ENCODE results near the gene AMELX. TPM values are rescaled to one million over a fixed set of nuclear protein-coding genes. Genes with fewer than 3 reads are reported as not detected.

The AMELX gene
- polyA plus RNA-seq (2013, experiment 1 of 4) = not detected
- not detected for polyA plus RNA-seq (2013, experiment 2 of 4)
- polyA plus RNA-seq (2013, experiment 3 of 4) = not detected
- not detected for polyA plus RNA-seq (2013, experiment 4 of 4)

- Histone ChIP-seq H3K27ac (ENCODE audit: insufficient read depth, low read depth, low read length, poor library complexity, severe bottlenecking) (no peak within 1 kb of the TSS), H3K9me3 (ENCODE audit: control insufficient read depth, low read length) (no peaks in the 10 kb centered on the region), H3K4me1 (ENCODE audit: control insufficient read depth, insufficient read depth, low read length) (no peaks in the 10 kb centered on the region), H3K4me3 (ENCODE audit: insufficient read depth, low read depth, low read length) (no peak within 1 kb of the TSS), H3K27me3 (ENCODE audit: control insufficient read depth, insufficient read depth, low read length, poor library complexity, severe bottlenecking) (no peaks in the 10 kb centered on the region), H3K36me3 (ENCODE audit: control insufficient read depth, insufficient read depth, low read length) (no peaks in the 10 kb centered on the region)
- 98 to 100% methylated on average over 1 to 2 of the region's 2 CpGs for WGBS, 2 experiments
These were observed at the start of gene AMELX for GRCh38 chrX:11293113-11293512. Gene AMELX (plus strand): TSS chrX:11293413. CDS start chrX:11294789, 1,376 bp downstream.

- no peak overlapping the region for H3K27ac ChIP-seq (ENCODE audit: insufficient read depth, low read depth, low read length, poor library complexity, severe bottlenecking)
- H3K9me3 ChIP-seq (ENCODE audit: control insufficient read depth, low read length) = no peaks in the 10 kb centered on the region
- 91 to 97% methylated on average over 1 to 2 of the region's 2 CpGs for whole genome bisulfite sequencing, 2 experiments
- H3K4me3 ChIP-seq (ENCODE audit: insufficient read depth, low read depth, low read length) = no peak overlapping the region
- H3K27me3 ChIP-seq (ENCODE audit: control insufficient read depth, insufficient read depth, low read length, poor library complexity, severe bottlenecking) = no peaks in the 10 kb centered on the region
- H3K36me3 ChIP-seq (ENCODE audit: control insufficient read depth, insufficient read depth, low read length) = no peaks in the 10 kb centered on the region
- H3K4me1 ChIP-seq (ENCODE audit: control insufficient read depth, insufficient read depth, low read length) = no peaks in the 10 kb centered on the region
These were observed 48.6 kb upstream of the AMELX start for GRCh38 chrX:11244636-11245035.

GRCh38 chrX:11254417-11255109 is 38.6 kb upstream of the AMELX start:
- no peaks in the 10 kb centered on the region for H3K9me3 ChIP-seq (ENCODE audit: control insufficient read depth, low read length)

GRCh38 chrX:11257290-11257689 is 35.9 kb upstream of the AMELX start:
- no peak overlapping the region for H3K4me3 ChIP-seq (ENCODE audit: insufficient read depth, low read depth, low read length)
- H3K9me3 ChIP-seq (ENCODE audit: control insufficient read depth, low read length) = no peaks in the 10 kb centered on the region
- H3K27me3 ChIP-seq (ENCODE audit: control insufficient read depth, insufficient read depth, low read length, poor library complexity, severe bottlenecking) = no peaks in the 10 kb centered on the region
- no peaks in the 10 kb centered on the region for H3K4me1 ChIP-seq (ENCODE audit: control insufficient read depth, insufficient read depth, low read length)
- H3K36me3 ChIP-seq (ENCODE audit: control insufficient read depth, insufficient read depth, low read length) = no peaks in the 10 kb centered on the region
- 83 to 100% methylated on average over 1 of the region's 2 CpGs for WGBS, 2 experiments
- H3K27ac ChIP-seq (ENCODE audit: insufficient read depth, low read depth, low read length, poor library complexity, severe bottlenecking) = no peak overlapping the region

More at GRCh38 chrX:11254417-11255109, 38.6 kb upstream of the AMELX start:
- no peak overlapping the region for H3K27ac ChIP-seq (ENCODE audit: insufficient read depth, low read depth, low read length, poor library complexity, severe bottlenecking)
- no peak overlapping the region for H3K4me3 ChIP-seq (ENCODE audit: insufficient read depth, low read depth, low read length)
- WGBS, 2 experiments = 93 to 94% methylated on average over 5 of the region's 5 CpGs
- H3K27me3 ChIP-seq (ENCODE audit: control insufficient read depth, insufficient read depth, low read length, poor library complexity, severe bottlenecking) = no peaks in the 10 kb centered on the region
- no peaks in the 10 kb centered on the region for H3K36me3 ChIP-seq (ENCODE audit: control insufficient read depth, insufficient read depth, low read length)
- no peaks in the 10 kb centered on the region for H3K4me1 ChIP-seq (ENCODE audit: control insufficient read depth, insufficient read depth, low read length)

- Histone ChIP-seq H3K27ac (ENCODE audit: insufficient read depth, low read depth, low read length, poor library complexity, severe bottlenecking) (no peak overlapping the region), H3K9me3 (ENCODE audit: control insufficient read depth, low read length) (no peaks in the 10 kb centered on the region), H3K4me3 (ENCODE audit: insufficient read depth, low read depth, low read length) (no peak overlapping the region), H3K4me1 (ENCODE audit: control insufficient read depth, insufficient read depth, low read length) (no peaks in the 10 kb centered on the region), H3K36me3 (ENCODE audit: control insufficient read depth, insufficient read depth, low read length) (no peaks in the 10 kb centered on the region), H3K27me3 (ENCODE audit: control insufficient read depth, insufficient read depth, low read length, poor library complexity, severe bottlenecking) (no peaks in the 10 kb centered on the region)
- WGBS, 2 experiments = 84 to 89% methylated on average over 2 of the region's 2 CpGs
These were observed 35.5 kb upstream of the AMELX start for GRCh38 chrX:11257711-11258110.

GRCh38 chrX:11259437-11259836 is 33.8 kb upstream of the AMELX start:
- WGBS, 2 experiments = 80 to 100% methylated on average over 1 of the region's 1 CpG
- no peak overlapping the region for H3K27ac ChIP-seq (ENCODE audit: insufficient read depth, low read depth, low read length, poor library complexity, severe bottlenecking)
- H3K4me1 ChIP-seq (ENCODE audit: control insufficient read depth, insufficient read depth, low read length) = no peaks in the 10 kb centered on the region
- H3K36me3 ChIP-seq (ENCODE audit: control insufficient read depth, insufficient read depth, low read length) = no peaks in the 10 kb centered on the region
- H3K9me3 ChIP-seq (ENCODE audit: control insufficient read depth, low read length) = no peaks in the 10 kb centered on the region
- H3K27me3 ChIP-seq (ENCODE audit: control insufficient read depth, insufficient read depth, low read length, poor library complexity, severe bottlenecking) = no peaks in the 10 kb centered on the region
- no peak overlapping the region for H3K4me3 ChIP-seq (ENCODE audit: insufficient read depth, low read depth, low read length)

- WGBS, 2 experiments = 100% methylated on average over 1 of the region's 1 CpG; no CpG with 5 or more reads in 1 of the 2 experiments
- Histone ChIP-seq H3K4me3 (ENCODE audit: insufficient read depth, low read depth, low read length) (no peak overlapping the region), H3K27me3 (ENCODE audit: control insufficient read depth, insufficient read depth, low read length, poor library complexity, severe bottlenecking) (no peaks in the 10 kb centered on the region), H3K9me3 (ENCODE audit: control insufficient read depth, low read length) (no peaks in the 10 kb centered on the region), H3K4me1 (ENCODE audit: control insufficient read depth, insufficient read depth, low read length) (no peaks in the 10 kb centered on the region), H3K36me3 (ENCODE audit: control insufficient read depth, insufficient read depth, low read length) (no peaks in the 10 kb centered on the region), H3K27ac (ENCODE audit: insufficient read depth, low read depth, low read length, poor library complexity, severe bottlenecking) (no peak overlapping the region)
These were observed 32.0 kb upstream of the AMELX start for GRCh38 chrX:11261260-11261659.

GRCh38 chrX:11264925-11265324 is 28.3 kb upstream of the AMELX start:
- Histone ChIP-seq H3K27me3 (ENCODE audit: control insufficient read depth, insufficient read depth, low read length, poor library complexity, severe bottlenecking) (no peaks in the 10 kb centered on the region), H3K4me1 (ENCODE audit: control insufficient read depth, insufficient read depth, low read length) (no peaks in the 10 kb centered on the region), H3K36me3 (ENCODE audit: control insufficient read depth, insufficient read depth, low read length) (no peaks in the 10 kb centered on the region), H3K27ac (ENCODE audit: insufficient read depth, low read depth, low read length, poor library complexity, severe bottlenecking) (no peak overlapping the region), H3K4me3 (ENCODE audit: insufficient read depth, low read depth, low read length) (no peak overlapping the region), H3K9me3 (ENCODE audit: control insufficient read depth, low read length) (no peaks in the 10 kb centered on the region)
- 100% methylated on average over 1 of the region's 1 CpG for WGBS, 2 experiments

GRCh38 chrX:11265352-11265751 is 27.9 kb upstream of the AMELX start:
- Histone ChIP-seq H3K4me3 (ENCODE audit: insufficient read depth, low read depth, low read length) (no peak overlapping the region), H3K9me3 (ENCODE audit: control insufficient read depth, low read length) (no peaks in the 10 kb centered on the region), H3K27me3 (ENCODE audit: control insufficient read depth, insufficient read depth, low read length, poor library complexity, severe bottlenecking) (no peaks in the 10 kb centered on the region), H3K4me1 (ENCODE audit: control insufficient read depth, insufficient read depth, low read length) (no peaks in the 10 kb centered on the region), H3K36me3 (ENCODE audit: control insufficient read depth, insufficient read depth, low read length) (no peaks in the 10 kb centered on the region), H3K27ac (ENCODE audit: insufficient read depth, low read depth, low read length, poor library complexity, severe bottlenecking) (no peak overlapping the region)
- WGBS, 2 experiments = 89 to 91% methylated on average over 1 of the region's 3 CpGs

- 93 to 95% methylated on average over 5 of the region's 5 CpGs for WGBS, 2 experiments
- no peak overlapping the region for H3K4me3 ChIP-seq (ENCODE audit: insufficient read depth, low read depth, low read length)
These were observed 26.6 kb upstream of the AMELX start for GRCh38 chrX:11266573-11267003.

More at GRCh38 chrX:11266573-11267003, 26.6 kb upstream of the AMELX start:
- Histone ChIP-seq H3K27me3 (ENCODE audit: control insufficient read depth, insufficient read depth, low read length, poor library complexity, severe bottlenecking) (no peaks in the 10 kb centered on the region), H3K9me3 (ENCODE audit: control insufficient read depth, low read length) (no peaks in the 10 kb centered on the region), H3K27ac (ENCODE audit: insufficient read depth, low read depth, low read length, poor library complexity, severe bottlenecking) (no peak overlapping the region), H3K4me1 (ENCODE audit: control insufficient read depth, insufficient read depth, low read length) (no peaks in the 10 kb centered on the region), H3K36me3 (ENCODE audit: control insufficient read depth, insufficient read depth, low read length) (no peaks in the 10 kb centered on the region)

All from ectodermal cell (in vitro differentiated cells).